H54 (cell line): ENCODE data around the gene BDKRB2.

Experiments
- DNase-seq: peaks from one replicate; pipeline ENCODE4 v3.0.0; 2011; ENCODE audit warnings: low spot score, mixed read lengths; ENCODE audit not compliant: insufficient read length
- FAIRE-seq: peaks from 3 replicates; lab custom pipeline; 2011; peaks lifted over from hg19 to GRCh38; lab: Jason Lieb, UNC
- POLR2A ChIP-seq: IDR thresholded peaks from 2 replicates; pipeline ENCODE4 v1.6.1; 2011; ENCODE audit warnings: low read depth, mild to moderate bottlenecking, low read length

Gene BDKRB2

DNA sequence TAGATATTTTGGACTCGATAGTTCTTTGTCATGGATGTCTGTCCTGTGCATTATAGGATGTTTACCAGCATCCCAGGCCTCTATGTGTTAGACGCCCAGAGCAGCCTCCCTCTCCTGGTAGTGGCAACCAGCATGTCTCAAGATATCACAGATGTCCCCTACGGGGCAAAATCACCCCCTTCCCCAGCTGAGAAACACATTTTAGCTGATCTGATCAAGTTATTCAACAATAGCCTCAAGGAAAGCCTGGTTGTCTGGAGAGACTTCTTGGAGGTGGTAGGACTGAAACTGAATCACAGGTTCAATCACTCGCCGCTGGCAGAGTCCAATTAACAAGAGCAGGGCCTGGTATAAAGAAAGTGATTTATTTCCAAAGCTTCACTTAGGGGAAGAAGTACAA lies 69.0 kb downstream of the BDKRB2 start:
- no peak for TF ChIP-seq POLR2A
- no peak for DNase-seq
- FAIRE-seq, result no peak

GRCh38 chr14:96274122-96274521 lies 69.5 kb downstream of the BDKRB2 start:
- no peak for DNase-seq
- no peak for TF ChIP-seq POLR2A
- no peak for FAIRE-seq

- FAIRE-seq (no peak), DNase-seq (no peak)
- no peak for TF ChIP-seq POLR2A
Observed at GRCh38 chr14:96274543-96274942, 69.9 kb downstream of the BDKRB2 start.

GRCh38 chr14:96275177-96276112 lies 70.8 kb downstream of the BDKRB2 start:
- peak; percentile 48 for DNase-seq
- TF ChIP-seq POLR2A, result no peak
- peak; percentile 70 for FAIRE-seq

DNA sequence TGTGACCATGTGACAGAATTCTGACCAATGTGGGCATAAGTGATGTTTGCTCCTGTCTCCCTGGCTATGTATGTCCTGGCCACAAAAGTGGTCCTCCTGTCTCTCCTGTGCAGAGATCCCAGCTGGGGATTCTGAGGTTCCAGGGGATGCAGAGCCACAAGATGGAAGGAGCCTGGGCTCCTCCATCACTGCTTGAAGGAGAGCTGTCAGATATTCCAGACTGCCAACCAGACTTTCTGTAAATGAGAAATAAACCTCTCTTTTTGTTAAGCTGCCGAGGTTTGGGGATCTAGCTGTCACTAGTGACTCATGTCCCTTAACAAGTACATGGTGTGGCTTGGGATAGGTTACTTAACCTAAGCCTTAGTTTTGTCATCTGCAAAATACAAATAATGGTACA lies 73.3 kb downstream of the BDKRB2 start:
- DNase-seq, result no peak
- FAIRE-seq, result no peak
- no peak for TF ChIP-seq POLR2A

- DNase-seq, result no peak
- TF ChIP-seq POLR2A, result no peak
Observed at GRCh38 chr14:96279564-96279963, 74.9 kb downstream of the BDKRB2 start.

GRCh38 chr14:96280104-96280503 lies 75.5 kb downstream of the BDKRB2 start:
- no peak for TF ChIP-seq POLR2A

More at GRCh38 chr14:96279564-96279963, 74.9 kb downstream of the BDKRB2 start:
- no peak for FAIRE-seq

DNA sequence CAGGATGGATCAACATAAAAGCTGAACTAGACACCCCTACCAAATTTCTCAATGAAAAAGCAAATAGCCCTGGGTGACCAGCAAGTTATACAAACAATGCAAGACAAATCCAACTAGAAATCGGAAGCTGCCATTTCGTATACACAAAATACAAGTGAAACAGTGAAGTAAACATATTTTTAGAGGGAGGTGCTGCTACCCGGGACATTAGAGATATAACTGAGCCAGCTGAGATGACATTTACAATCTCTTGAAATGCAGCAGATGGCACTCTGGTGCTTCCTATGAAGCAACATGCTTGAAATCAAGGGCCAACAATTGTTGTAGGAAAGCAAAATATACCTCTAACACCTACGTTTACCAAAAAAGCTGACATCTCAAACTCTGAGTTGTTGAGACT lies 76.8 kb downstream of the BDKRB2 start:
- FAIRE-seq, result no peak
- no peak for DNase-seq
- TF ChIP-seq POLR2A, result no peak

More at GRCh38 chr14:96280104-96280503, 75.5 kb downstream of the BDKRB2 start:
- FAIRE-seq (no peak), DNase-seq (no peak)

- TF ChIP-seq POLR2A, result no peak
- FAIRE-seq, result no peak
Observed at GRCh38 chr14:96284008-96284407, 79.4 kb downstream of the BDKRB2 start.

DNA sequence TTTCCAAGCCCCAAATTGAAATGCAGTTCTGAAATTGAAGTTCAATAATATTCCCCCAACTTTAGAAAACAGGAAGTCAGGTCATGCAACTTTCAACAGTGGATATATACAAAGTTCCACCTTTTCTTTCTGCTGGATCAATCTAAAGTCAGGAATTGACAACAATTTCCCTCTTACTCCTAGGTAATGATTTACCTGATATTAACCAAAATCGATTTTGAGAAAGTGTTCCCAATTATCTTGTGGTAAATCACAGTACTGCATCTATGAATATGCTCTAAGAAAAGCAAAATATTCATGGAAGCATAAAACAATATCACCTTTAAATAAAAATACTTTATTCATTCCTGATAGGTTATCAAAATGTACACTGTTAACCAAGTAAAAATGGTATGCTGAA lies 79.8 kb downstream of the BDKRB2 start:
- TF ChIP-seq POLR2A, result no peak
- DNase-seq (no peak), FAIRE-seq (no peak)

More at GRCh38 chr14:96284008-96284407, 79.4 kb downstream of the BDKRB2 start:
- no peak for DNase-seq

GRCh38 chr14:96285667-96286066 lies 81.0 kb downstream of the BDKRB2 start:
- TF ChIP-seq POLR2A, result no peak
- DNase-seq (no peak), FAIRE-seq (no peak)

DNA sequence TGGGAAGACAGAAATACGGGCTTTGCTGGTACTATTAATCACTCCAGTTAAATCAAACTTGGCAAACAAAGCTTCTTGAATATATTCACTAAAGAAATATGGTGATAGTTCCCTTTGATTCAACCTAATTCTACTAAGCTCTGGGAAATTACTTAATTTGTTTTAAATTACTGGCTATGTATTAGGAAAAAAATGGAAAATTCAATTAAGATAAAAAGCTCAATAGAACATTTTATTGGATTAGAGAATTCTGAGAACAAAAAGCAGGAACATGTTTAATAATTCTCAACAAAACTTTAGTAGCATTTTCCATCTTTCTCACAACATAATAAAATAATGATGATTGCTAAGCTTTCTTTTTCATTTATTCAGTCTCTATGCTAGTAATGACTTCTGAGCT lies 81.6 kb downstream of the BDKRB2 start:
- no peak for TF ChIP-seq POLR2A
- no peak for FAIRE-seq

DNA sequence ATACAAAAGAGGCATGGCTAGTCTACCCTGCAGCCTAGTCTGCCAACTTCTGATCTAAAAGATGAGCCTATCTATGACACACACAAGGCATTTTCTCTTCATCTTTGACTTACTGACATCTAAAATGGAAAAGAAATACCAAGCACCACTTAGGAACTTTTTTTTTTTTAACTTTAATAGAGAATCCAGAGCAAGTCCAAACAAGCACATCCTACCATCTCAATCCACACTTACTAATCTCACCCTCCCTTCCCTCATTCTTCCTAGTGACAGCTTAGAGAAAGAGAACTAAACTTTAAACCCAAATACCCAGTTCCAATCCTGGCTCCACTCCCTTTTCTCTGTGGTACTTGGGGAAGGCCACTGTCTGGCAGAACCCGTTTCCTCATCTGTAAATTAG lies 83.2 kb downstream of the BDKRB2 start:
- no peak for TF ChIP-seq POLR2A
- no peak for FAIRE-seq

More for the DNA sequence above, 81.6 kb downstream of the BDKRB2 start:
- DNase-seq, result no peak

More for the DNA sequence above, 83.2 kb downstream of the BDKRB2 start:
- DNase-seq, result no peak
